Esophagus (tissue), 2 donors: ENCODE measurements around the gene CBX3. TPM values are rescaled to one million over a fixed set of nuclear protein-coding genes. Genes with fewer than 3 reads are reported as not detected.
A peak's percentile ranks its signal among the peaks of the same experiment; 100 is the strongest.
"Not testable (repeated sequence)": the region's sequence is repeated elsewhere in the genome, so short reads cannot be mapped to it uniquely, and the experiment has no call there.

Experiments
- H3K27ac ChIP-seq, 2 donors: one replicate each; pipeline ENCODE4 v1.5.1; 2013; ENCODE audit warnings: low read depth in 2 of 2, mild to moderate bottlenecking in 2 of 2, inconsistent platforms in 1 of 2, low read length in 1 of 2, moderate library complexity in 1 of 2
- H3K27me3 ChIP-seq, 2 donors: one replicate each; pipeline ENCODE4 v1.6.1; 2013; ENCODE audit warnings: low read length in 2 of 2, control low read depth in 1 of 2, mild to moderate bottlenecking in 1 of 2; ENCODE audit not compliant: insufficient read depth in 2 of 2, control insufficient read depth in 1 of 2
- H3K36me3 ChIP-seq, 2 donors: one replicate each; pipeline ENCODE4 v1.6.1; 2013; ENCODE audit warnings: low read length in 1 of 2; ENCODE audit not compliant: control insufficient read depth in 2 of 2, insufficient read depth in 2 of 2
- H3K4me1 ChIP-seq, 2 donors: one replicate each; pipeline ENCODE4 v1.6.1; 2013; ENCODE audit warnings: low read length in 1 of 2; ENCODE audit not compliant: control insufficient read depth in 2 of 2, insufficient read depth in 2 of 2
- H3K4me3 ChIP-seq, 2 donors: one replicate each; pipeline ENCODE4 v1.5.1; 2013; ENCODE audit warnings: low read length in 2 of 2, mild to moderate bottlenecking in 2 of 2, low read depth in 1 of 2, moderate library complexity in 1 of 2
- H3K9me3 ChIP-seq, 2 donors: one replicate each; pipeline ENCODE4 v1.6.1; 2013; ENCODE audit warnings: mild to moderate bottlenecking in 2 of 2, low read depth in 1 of 2, low read length in 1 of 2, moderate library complexity in 1 of 2; ENCODE audit not compliant: control insufficient read depth in 2 of 2, insufficient read depth in 1 of 2
- WGBS, 2 donors: extraction: QIAGEN DNeasy Blood & Tissue Kit; methylation state at CpG; one replicate each; pipeline ENCODE4 v1.1.7; 2013; 5-methylcytosine and 5-hydroxymethylcytosine counted together
- polyA plus RNA-seq, 2 donors: library from polyadenylated mRNA; stranded (reverse); fragments of 200-250 nt; gene quantifications; one replicate each; pipeline ENCODE4 v1.2.3, GENCODE V29; 2013
- donor health status: healthy with polysubstance abuse.
- donor health status: Bipolar disorder and iron deficiency.

CBX3 gene
- polyA plus RNA-seq, 2 donors, result 51.1 to 66.5 TPM

GRCh38 chr7:26192485-26193087, 9.0 kb upstream of the CBX3 start:
- H3K4me1 ChIP-seq, result no peaks in the 10 kb centered on the region
- no peak overlapping the region for H3K27ac ChIP-seq
- no peaks in the 10 kb centered on the region for H3K27me3 ChIP-seq
- no peak overlapping the region for H3K4me3 ChIP-seq
- H3K36me3 ChIP-seq, result peaks cover 3 to 13% of the 10 kb centered on the region in 2 donors
- WGBS, 2 donors, result 56 to 67% methylated on average over 3 of the region's 3 CpGs
- no peaks in the 10 kb centered on the region for H3K9me3 ChIP-seq

DNA sequence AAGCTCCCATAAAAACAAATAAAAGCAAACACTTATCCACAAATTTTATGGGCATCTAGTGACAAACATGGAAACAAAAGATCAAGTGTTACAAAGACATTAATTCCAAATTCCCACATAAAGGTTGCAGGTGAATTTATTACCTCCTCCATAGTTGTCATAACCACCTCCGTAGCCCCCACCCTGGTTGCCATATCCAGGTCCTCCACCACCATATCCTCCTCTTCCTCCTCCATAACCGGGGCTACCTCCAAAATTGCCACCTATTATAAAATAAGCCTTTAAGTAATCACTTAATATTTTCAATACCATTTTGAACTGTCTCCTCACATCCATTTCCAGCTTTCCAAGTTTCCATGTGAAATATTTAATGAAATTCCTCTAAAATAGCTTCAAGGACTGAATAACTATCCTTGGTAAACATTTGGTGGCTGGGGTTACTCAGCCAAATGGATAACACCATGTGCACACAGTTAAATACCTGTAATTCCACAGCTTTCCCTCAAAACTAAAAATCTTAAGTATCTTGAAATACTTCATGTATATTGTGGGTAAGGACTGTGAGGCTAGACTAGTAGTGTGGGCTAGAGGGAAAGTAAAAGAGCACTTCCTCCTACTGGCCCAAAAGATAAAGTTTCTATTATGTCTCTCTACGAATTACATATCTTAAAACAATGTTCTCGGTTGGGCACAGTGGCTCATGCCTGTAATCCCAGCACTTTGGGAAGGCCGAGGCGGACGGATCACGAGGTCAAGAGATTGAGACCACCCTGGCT, 7.9 kb upstream of the CBX3 start:
- H3K4me1 ChIP-seq, result no peaks in the 10 kb centered on the region
- H3K27ac ChIP-seq, result no peak overlapping the region
- no peak overlapping the region for H3K4me3 ChIP-seq

DNA sequence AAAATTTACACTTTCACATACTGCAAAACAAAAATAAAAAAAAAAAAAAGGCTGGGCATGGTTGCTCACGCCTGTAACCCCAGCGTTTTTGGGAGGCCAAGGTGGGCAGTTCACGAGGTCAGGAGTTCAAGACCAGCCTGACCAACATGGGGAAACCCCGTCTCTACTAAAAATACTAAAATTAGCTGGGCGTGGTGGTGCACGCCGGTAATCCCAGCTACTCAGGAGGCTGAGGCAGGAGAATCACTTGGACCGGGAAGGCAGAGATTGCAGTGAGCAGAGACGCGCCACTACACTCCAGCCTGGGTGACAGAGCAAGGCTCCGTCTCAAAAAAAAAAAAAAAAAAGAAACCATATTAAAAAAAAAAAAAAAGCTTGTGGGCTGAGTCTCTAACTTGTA, 6.8 kb upstream of the CBX3 start:
- not testable (repeated sequence) for H3K9me3 ChIP-seq, H3K4me3 ChIP-seq, H3K27ac ChIP-seq, H3K27me3 ChIP-seq, H3K36me3 ChIP-seq, H3K4me1 ChIP-seq
- WGBS, 2 donors, result 57 to 59% methylated on average over 11 of the region's 11 CpGs

More for the DNA sequence above, 7.9 kb upstream of the CBX3 start:
- Histone ChIP-seq H3K36me3 (peaks cover 3 to 7% of the 10 kb centered on the region in 2 donors), H3K9me3 (no peaks in the 10 kb centered on the region), H3K27me3 (no peaks in the 10 kb centered on the region)
- WGBS, 2 donors, result 68 to 70% methylated on average over 8 of the region's 8 CpGs

- Histone ChIP-seq H3K27ac (no peak overlapping the region), H3K9me3 (no peaks in the 10 kb centered on the region), H3K36me3 (peaks cover 0 to 6% of the 10 kb centered on the region in 2 donors), H3K4me3 (no peak overlapping the region), H3K4me1 (no peaks in the 10 kb centered on the region), H3K27me3 (no peaks in the 10 kb centered on the region)
- 62 to 69% methylated on average over 5 of the region's 5 CpGs for WGBS, 2 donors
Measured at GRCh38 chr7:26195182-26195581, 6.4 kb upstream of the CBX3 start.

DNA sequence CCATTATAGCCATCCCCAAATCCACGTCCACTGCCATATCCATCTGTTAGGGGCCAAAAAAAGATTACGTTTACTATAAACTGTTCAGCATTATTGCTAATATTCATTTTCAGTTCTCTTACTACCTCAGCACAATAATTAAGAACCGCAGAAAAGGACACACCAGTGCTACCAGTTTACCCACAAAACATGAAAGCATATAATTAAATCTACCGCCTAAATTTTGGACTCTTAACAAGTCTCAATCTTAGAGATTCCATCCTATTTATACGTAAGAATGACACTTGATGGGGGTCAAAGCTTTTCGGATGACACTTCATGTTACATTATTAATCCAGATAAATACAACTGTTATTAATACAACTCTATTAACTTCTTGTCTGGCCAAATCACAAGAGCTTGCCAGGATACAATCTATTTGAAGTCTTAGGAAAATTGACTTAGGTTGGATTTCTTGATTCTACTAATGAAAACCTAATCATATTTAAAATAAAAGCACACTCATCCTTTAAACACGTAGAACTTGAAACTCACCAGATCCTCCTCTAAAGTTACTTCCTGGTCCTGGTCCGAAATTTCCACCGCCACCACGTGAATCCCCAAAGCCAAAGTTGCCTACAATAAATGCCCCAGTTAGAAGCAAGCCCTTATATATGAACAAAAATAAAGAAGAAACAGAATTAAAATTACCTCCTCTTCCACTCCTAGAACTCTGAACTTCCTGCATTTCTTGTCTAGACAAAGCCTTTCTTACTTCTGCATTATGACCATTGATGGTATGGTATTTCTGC, 5.5 kb upstream of the CBX3 start:
- Histone ChIP-seq H3K9me3 (no peaks in the 10 kb centered on the region), H3K4me1 (no peaks in the 10 kb centered on the region), H3K27ac (peak overlapping the region in 1 of 2 donors; percentile 13), H3K27me3 (no peaks in the 10 kb centered on the region), H3K36me3 (peaks cover 0 to 4% of the 10 kb centered on the region in 2 donors), H3K4me3 (no peak overlapping the region)
- 39 to 41% methylated on average over 10 of the region's 10 CpGs for WGBS, 2 donors

DNA sequence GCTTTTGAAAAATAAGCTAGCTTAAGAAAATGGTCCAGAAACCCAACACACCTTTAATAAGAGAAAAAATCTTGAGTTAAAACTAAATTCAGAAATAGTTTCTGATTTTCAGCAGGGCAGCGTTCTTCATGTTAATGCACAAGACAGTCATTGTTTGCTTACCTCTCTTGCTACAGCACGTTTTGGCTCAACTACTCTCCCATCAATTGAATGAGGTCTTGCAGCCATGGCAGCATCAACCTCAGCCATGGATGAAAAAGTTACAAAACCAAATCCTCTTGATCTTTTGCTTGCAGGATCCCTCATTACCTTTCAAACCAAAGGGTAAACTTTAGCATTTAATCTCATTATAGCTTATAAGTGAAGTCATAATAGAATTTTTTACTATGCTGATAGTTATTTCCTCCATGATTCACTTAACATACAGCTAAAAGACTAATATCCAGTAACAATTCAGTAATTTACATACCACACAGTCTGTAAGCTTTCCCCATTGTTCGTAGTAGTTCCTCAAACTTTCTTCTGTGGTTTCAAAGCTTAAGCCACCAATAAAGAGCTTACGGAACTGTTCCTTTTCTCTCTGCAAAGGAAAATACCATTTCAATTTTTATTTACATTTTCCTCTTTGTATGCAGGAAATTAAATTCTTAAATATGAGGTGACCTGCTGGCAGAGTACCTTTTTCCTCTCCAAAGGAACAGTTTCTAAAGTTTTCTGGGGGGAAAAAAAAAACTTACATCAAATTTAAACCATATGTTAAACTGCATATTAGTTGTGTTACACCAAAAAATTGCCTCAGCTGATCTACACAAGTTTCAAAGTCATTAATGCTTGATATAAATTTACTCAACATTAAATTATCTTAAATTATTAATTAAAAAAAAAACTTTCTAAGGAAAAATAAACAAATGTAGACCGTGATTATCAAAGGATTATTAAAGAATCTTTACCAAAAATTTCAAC, 4.1 kb upstream of the CBX3 start:
- Histone ChIP-seq H3K27ac (peak overlapping the region in 1 of 2 donors; percentile 33), H3K4me3 (peak overlapping the region in 1 of 2 donors; percentile 50), H3K36me3 (peaks cover 0 to 2% of the 10 kb centered on the region in 2 donors), H3K9me3 (no peaks in the 10 kb centered on the region), H3K4me1 (no peaks in the 10 kb centered on the region), H3K27me3 (no peaks in the 10 kb centered on the region)
- 4 to 5% methylated on average over 5 of the region's 5 CpGs for WGBS, 2 donors

DNA sequence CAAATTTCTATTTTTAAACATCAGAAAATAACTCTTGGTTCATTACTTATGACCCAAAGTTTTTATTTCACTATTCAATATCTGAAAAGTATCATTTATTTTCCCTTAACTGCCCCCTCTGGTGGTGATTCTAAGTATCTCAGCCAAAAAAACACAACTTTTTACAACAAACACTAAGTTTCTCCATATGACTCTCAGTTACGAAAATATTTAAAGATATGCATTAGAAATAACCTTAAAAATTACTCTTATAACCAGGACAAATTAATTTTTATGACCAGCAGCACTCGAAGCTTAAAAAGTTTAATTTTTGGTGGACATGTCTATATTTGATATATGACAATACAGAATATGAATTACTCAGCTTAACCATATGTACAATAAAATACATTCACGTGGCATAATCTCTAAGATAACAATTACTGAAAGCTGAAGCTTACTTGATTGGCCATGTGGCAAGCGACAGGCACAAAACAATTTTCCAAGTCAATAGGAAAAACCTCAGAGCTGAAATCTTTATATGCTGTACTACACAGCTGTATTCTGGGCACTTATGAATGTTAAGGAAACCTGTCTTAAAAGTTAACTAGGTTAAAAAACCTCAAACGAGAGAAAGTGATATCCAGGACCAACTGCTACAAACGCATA, 3.3 kb upstream of the CBX3 start:
- Histone ChIP-seq H3K27ac (no peak overlapping the region), H3K4me1 (no peaks in the 10 kb centered on the region)

GRCh38 chr7:26198781-26199169, 2.8 kb upstream of the CBX3 start:
- Histone ChIP-seq H3K4me3 (peak overlapping the region; percentile 18 to 99), H3K4me1 (no peaks in the 10 kb centered on the region), H3K36me3 (peaks cover 0 to 2% of the 10 kb centered on the region in 2 donors), H3K27me3 (no peaks in the 10 kb centered on the region), H3K27ac (no peak overlapping the region), H3K9me3 (no peaks in the 10 kb centered on the region)
- 0% methylated on average over 7 of the region's 7 CpGs for WGBS, 2 donors

More for the DNA sequence above, 3.3 kb upstream of the CBX3 start:
- WGBS, 2 donors, result 0% methylated on average over 6 of the region's 6 CpGs
- Histone ChIP-seq H3K36me3 (peaks cover 0 to 2% of the 10 kb centered on the region in 2 donors), H3K4me3 (peak overlapping the region; percentile 18 to 99), H3K27me3 (no peaks in the 10 kb centered on the region), H3K9me3 (no peaks in the 10 kb centered on the region)
